ENCODE measurements around the gene SMG5. TPM values are rescaled to one million over a fixed set of nuclear protein-coding genes. Genes with fewer than 3 reads are reported as not detected.

SMG5 gene
- total RNA-seq, 1 experiment from 2014 or later = 103 TPM

DNA sequence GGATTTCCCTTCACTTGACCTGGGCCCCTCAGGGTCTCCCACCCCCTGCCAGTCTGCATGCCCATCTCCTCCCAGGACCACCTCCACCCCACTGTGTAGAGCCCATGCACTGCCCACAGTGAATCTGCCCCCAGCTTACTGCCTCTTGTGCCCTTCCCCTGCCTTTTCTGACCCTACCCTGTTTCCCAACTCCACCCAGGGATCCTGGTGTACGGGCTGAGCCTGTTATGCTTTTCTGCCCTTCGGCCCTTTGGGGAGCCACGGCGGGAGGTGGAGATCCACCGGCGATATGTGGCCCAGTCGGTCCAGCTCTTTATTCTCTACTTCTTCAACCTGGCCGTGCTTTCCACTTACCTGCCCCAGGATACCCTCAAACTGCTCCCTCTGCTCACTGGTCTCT is 3.4 kb upstream of the SMG5 start:
- H2BK5ac ChIP-seq (ENCODE audit: insufficient read length, low read length) = no peak overlapping the region

More for the DNA sequence above, 3.4 kb upstream of the SMG5 start:
- Histone ChIP-seq H4K8ac (replicated peaks; ENCODE audit: insufficient read length, low read depth, low read length) (no peak overlapping the region), H2BK120ac (ENCODE audit: low read depth, low read length, poor library complexity, severe bottlenecking) (no peak overlapping the region), H2BK12ac (ENCODE audit: insufficient read length, low read depth, low read length) (no peak overlapping the region), H3K4ac (ENCODE audit: low read depth, low read length) (no peak overlapping the region), H2BK20ac (ENCODE audit: low read depth, low read length, poor library complexity, severe bottlenecking) (no peak overlapping the region), H3K56ac (ENCODE audit: insufficient read length, low read depth, low read length) (no peak overlapping the region), H4K91ac (ENCODE audit: insufficient read length, low read depth, low read length) (no peak overlapping the region), H3K27ac (ENCODE audit: insufficient read length, low read depth, low read length) (no peak overlapping the region), H3K23ac (ENCODE audit: insufficient read length, low read depth, low read length) (no peak overlapping the region), H4K5ac (ENCODE audit: insufficient read length, low read depth, low read length) (no peak overlapping the region), H3K79me1 (ENCODE audit: insufficient read depth, low read depth, low read length, poor library complexity, severe bottlenecking) (no peaks in the 10 kb centered on the region), H3K4me1 (ENCODE audit: insufficient read depth, low read length) (no peaks in the 10 kb centered on the region), H3K9ac (ENCODE audit: extremely low read depth, insufficient read length, low read length) (no peak overlapping the region), H3K18ac (ENCODE audit: insufficient read length, low read depth, low read length) (no peak overlapping the region), H3K14ac (ENCODE audit: insufficient read depth, low read length) (no peak overlapping the region), H4K20me1 (ENCODE audit: control insufficient read depth, insufficient read depth, insufficient read length) (no peaks in the 10 kb centered on the region), H3T11ph (ENCODE audit: low read length) (no peak overlapping the region), H2AK5ac (ENCODE audit: insufficient read length, low read length) (no peak overlapping the region), H2AFZ (ENCODE audit: low read length) (no peak overlapping the region), H3K9me3 (ENCODE audit: control insufficient read depth, low read depth, low read length) (no peaks in the 10 kb centered on the region), H3K27me3 (ENCODE audit: insufficient read depth, low read length) (no peaks in the 10 kb centered on the region; the same call in 1 of the 2 replicates), H2BK15ac (ENCODE audit: low read depth, low read length) (no peak overlapping the region), H3K79me2 (ENCODE audit: insufficient read depth, low read length) (peaks cover 11% of the 10 kb centered on the region), H3K4me2 (ENCODE audit: insufficient read depth, insufficient read length, low read length) (no peak overlapping the region), H3K23me2 (ENCODE audit: insufficient read length, low read depth, low read length, poor library complexity, severe bottlenecking) (peaks cover 12% of the 10 kb centered on the region)
- Mint-ChIP-seq H3K4me1 (peaks cover 23 to 29% of the 10 kb centered on the region in 2 experiments), H3K4me3 (no peak overlapping the region), H3K36me3 (ENCODE audit: insufficient read depth in 1 of 3, low read depth in 3 of 3) (0 out of 7 replicates have a peak, but pooled peaks cover 0 to 5% (median 0%) of the 10 kb centered on the region in 3 experiments), H3K9me3 (no peaks in the 10 kb centered on the region), H3K27me3 (ENCODE audit: low read depth) (no peaks in the 10 kb centered on the region; the same call in 1 of the 2 replicates), H3K27ac (0 out of 7 replicates have a peak overlapping the region, but pooled peaks of 1 of the 3 experiments have one; percentile 29)
- TF ChIP-seq, protein P1, sequence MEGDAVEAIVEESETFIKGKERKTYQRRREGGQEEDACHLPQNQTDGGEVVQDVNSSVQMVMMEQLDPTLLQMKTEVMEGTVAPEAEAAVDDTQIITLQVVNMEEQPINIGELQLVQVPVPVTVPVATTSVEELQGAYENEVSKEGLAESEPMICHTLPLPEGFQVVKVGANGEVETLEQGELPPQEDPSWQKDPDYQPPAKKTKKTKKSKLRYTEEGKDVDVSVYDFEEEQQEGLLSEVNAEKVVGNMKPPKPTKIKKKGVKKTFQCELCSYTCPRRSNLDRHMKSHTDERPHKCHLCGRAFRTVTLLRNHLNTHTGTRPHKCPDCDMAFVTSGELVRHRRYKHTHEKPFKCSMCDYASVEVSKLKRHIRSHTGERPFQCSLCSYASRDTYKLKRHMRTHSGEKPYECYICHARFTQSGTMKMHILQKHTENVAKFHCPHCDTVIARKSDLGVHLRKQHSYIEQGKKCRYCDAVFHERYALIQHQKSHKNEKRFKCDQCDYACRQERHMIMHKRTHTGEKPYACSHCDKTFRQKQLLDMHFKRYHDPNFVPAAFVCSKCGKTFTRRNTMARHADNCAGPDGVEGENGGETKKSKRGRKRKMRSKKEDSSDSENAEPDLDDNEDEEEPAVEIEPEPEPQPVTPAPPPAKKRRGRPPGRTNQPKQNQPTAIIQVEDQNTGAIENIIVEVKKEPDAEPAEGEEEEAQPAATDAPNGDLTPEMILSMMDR (conservative IDR thresholded peaks at IDR 0.05) = no peak
- no CpG with 5 or more reads among the region's 8 CpGs for WGBS (ENCODE audit: extremely low coverage, insufficient read length, low lambda C conversion rate)
- DNase-seq = no peak
